Measurements from ENCODE around the gene UBR4.

GRCh38 chr1:19254416-19254815, 44.4 kb upstream of the UBR4 start:
- no peak for TF ChIP-seq CTCF (IDR thresholded peaks at IDR 0.05; ENCODE audit: low read depth, low read length, poor library complexity, severe bottlenecking)
- TF ChIP-seq EZH2phosphoT487 (IDR thresholded peaks at IDR 0.05; ENCODE audit: borderline replicate concordance, low read length): no peak

Data from DOHH2 (cell line).